ENCODE results near the gene SNX11.

Gene SNX11

DNA sequence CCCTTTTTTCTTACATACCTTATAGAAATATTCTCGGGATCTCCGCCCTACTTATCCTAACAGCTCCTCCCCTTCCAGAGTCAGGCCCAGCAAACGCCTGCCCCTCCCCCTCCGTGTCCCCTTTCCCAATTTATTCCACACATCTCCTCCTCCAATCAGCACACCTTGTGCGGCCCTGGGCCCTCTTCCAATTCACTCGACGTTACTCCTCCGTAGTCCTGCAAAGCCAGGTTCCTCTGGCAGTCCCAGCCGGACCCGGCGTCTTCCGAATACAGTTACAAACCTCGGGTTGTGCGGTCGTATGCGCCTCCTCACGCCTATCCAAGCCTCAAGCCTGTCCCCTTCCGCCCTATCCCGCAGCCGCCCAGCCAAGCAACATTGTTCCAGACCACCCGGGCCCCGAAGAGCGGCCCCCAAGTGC is 7.0 kb upstream of the SNX11 start:
- no peak for DNase-seq

DNA sequence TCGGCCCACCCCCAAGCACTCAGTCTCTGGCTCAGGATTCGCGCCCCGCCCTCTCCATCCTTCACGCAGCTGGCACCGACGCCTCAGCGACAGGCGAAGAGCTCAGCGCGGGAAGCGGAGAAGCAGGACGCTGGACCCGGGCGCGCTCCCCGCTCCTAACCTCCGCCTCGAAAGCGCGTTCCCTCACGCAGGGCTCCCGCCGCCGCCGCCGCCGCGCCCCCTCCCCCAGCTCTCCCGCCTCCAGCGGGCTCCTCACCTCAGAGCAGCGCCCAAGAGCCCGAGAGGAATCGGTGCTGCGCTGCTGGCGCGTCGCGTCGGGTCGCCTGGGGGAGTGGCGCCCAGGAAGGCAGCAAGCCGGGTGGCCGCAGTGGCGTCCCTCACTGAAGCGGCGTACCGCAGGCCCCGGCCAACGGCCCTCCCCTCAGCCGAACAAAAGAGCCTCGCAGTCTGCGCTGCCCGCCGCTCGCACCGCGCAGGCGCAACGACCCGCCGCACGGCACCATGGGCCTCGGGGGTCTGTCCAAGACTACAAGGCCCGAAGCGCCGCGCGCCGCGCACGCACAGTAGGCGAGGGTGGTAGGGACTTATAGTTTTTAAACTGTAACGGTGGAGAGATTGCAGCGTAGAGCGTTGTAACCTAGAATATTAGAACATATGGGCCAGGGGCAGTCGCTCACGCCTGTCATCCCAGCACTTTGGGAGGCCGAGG is 6.4 kb upstream of the SNX11 start, which contains the start of gene CBX1:
CBX1 (minus strand) TSS at position 467 of the 709 bp plus-strand sequence. CDS start 24,474 bp downstream, outside the sequence.
- DNase-seq = peak; percentile 90

DNA sequence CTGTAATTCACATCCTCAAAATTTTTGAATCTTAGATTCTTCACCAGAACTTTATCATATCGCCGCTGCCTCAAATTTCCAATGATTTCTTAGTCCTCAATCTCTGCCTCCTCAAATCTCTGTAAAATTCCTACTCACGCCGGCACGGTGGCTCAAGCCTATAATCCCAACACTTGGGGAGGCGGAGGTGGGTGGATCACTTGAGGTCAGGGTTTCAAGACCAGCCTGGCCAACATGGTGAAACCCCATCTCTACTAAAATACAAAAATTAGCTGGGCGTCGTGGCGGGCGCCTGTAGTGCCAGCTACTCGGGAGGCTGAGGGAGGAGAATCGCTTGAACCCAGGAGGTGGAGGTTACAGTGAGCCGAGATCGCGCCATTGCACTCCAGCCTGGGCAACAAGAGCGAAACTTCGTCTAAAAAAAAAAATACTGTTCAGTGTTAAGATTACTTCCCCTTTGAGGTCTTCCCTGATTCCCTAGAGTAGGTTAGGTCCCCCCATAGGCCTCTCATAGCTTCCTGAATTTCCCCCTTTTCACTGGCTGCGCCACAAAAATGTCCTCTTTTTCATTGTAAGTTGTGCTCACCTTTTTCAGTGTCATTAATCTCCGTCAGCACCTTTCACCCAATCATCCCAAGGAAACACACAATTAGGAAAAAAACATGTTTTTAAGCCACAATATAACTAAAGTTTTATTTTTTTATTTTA is 5.4 kb upstream of the SNX11 start:
- DNase-seq = peak; percentile 75

DNA sequence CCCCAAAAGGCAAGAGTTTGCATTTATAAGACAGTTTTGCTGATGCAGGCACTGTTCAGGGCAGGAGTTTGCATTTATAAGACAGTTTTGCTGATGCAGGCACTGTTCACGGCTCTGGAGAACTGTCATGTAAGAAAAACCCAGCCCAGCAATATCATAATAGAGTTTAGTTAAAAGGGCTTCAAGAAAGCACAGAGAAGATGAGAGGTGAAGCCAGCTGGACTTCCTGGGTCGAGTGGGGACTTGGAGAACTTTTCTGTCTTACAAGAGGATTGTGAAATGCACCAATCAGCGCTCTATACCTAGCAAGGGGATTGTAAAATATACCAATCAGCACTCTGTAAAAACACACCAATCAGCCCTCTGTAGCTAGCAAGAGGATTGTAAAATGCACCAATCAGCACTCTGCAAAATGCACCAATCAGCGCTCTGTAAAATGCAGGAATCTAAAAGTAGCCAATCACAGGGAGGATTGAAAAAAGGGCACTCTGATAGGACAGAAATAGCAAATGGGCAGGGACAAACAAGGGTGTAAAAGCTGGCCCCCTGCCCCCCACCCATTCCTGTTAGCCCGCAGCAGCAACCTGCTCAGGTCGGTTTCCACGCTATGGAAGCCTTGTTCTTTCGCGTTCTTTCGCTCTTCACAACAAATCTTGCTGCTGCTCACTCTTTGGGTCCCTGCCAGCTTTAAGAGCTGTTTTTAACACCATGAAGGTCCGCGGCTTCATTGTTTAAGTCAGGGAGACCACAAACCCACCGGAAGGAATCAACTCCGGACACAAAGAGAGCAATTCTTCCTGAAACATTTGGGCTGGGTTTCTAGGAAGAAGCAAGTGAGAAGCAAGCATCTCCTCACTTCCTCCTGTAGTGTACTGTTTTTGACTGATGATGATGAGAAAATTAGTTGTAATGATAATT is 4.5 kb upstream of the SNX11 start:
- DNase-seq = peak; percentile 86

DNA sequence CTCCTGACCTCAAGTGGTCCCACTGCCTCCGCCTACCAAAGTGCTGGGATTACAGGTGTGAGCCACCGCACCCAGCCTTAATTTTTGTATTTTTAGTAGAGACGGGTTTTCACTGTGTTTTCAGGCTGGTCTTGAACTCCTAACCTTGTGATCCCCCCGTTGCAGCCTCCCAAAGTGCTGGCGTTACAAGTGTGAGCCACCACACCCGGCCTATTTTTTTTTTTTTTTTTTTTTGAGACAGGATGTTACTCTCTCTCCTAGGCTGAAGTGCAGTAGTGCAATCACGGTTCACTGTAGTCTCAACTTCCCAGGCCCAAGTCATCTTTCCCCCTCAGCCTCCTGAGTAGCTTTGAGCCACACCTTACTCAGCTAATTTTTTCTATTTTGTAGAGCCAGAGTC is 3.1 kb upstream of the SNX11 start:
- DNase-seq = no peak

GRCh38 chr17:48106802-48107136 is 797 bp upstream of the SNX11 start:
- no peak for DNase-seq

GRCh38 chr17:48110761-48111160 is 3.2 kb downstream of the SNX11 start:
- DNase-seq = no peak

DNA sequence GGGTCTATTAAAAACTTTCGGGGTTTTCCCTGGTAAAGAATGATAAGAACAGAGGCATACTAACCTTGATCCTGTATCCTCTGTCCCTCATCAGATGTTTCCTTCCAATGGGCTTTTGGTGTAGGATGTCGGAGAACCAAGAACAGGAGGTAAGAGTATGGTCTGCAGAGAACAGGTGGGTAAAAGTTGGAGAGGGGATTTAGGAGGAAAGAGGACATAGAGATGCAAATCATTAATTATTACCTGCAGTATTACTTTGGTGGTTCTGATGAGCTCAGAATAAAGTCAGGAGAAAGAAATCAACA is 4.3 kb downstream of the SNX11 start:
- DNase-seq = no peak

DNA sequence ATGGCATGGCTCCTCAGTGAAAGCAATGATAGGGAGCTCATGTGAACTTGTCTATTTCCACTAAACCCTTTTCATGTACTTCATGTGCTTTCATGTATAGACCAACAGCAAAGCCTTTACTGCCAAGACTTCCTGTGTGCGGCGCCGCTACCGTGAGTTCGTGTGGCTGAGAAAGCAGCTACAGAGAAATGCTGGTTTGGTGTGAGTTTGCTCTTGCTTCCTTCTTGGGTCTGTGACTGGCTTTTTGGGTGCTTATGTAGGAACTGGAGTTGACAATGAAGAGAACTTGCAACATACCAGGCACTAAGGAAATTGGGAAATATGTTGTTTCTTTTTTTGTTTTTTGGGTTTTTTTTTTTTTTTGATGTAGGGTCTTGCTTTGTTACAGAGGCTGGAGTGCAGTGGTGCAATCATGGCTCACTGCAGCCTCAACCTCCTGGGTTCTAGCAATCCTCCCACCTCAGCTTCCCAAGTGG is 5.7 kb downstream of the SNX11 start:
- DNase-seq = peak; percentile 98

GRCh38 chr17:48121923-48122664 is 14.5 kb downstream of the SNX11 start:
- no peak for DNase-seq

DNA sequence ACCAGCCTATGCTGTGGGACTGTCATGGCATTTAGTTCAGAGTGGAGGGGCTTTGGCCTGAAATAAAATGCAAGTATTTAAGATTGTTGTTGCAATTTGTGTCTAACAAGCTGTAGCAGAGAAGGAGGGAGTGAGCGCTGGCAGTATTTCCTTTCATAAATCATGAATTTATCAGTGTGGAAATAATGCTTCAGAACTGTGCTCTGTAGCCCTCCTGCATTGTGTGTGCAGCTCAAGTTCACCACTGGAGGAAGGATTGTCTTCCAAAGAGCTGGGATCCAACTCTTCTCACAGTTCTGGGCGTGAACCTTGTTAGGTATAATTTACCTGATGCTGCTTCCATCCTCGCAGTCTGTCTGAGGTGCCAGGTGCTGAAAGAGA is 15.1 kb downstream of the SNX11 start:
- DNase-seq = no peak

DNA sequence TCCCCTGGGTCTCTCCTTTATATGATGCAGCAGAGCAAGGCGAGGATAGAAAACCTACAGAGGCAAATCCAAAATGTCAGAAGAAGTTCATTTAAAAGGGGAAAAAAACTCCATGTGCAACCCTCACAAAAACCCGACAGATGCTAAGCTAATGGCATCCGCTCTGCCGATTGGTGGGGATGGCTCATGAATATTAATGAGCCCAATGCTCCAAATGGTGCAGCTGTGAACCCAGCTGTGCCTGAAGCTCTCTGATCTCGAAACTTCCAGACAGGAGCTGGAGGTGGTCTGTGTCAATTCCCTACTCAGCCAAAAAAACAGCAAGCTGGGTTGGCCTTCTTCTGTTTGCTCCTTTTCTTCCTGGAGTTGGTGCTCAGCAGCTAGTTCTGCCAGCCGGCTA is 15.5 kb downstream of the SNX11 start:
- DNase-seq = no peak

DNA sequence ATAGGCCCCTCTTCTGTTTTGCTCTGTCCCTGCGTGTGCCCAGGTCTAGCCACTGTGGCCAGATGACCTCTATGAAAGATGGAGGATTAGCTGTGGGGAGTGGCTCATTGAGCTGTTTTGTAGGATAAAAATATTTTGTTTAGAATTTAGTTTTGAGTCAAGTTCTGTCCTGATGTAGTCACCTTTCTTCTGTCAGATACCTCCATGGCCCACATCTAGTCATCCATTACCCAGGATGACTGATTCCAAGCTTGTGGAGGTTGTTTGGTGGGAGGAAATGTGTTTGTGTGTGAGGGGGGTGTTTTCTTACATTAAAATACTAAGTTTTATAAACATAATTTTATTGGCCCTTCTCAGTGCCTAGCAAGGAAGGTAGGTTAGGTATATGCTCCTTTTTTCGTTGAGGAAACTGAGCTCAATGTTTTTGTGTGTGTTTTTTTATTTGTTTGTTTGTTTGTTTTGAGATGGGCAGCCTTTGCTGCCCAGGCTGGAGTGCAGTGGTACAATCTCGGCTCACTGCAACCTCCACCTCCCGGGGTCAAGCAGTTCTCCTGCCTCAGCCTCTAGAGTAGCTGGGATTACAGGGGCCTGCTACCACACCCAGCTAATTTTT is 16.3 kb downstream of the SNX11 start:
- DNase-seq = no peak

- DNase-seq = no peak
Measured at GRCh38 chr17:48125829-48126531, 18.4 kb downstream of the SNX11 start.

DNA sequence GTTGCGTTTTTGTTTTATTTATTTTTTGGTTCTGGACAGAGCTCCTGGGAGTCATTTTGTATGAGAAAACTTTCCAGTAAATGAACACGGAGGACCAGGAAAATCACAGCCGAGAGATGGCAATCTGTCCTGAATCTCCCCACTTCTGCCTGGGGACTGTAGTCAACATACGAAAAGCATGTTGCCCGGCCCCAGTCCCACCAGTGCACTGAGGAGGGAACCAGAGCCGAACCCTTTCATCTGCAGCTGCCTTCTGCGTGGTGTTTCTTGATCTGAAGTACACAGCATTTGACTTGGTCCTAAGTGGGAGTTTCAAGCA is 18.9 kb downstream of the SNX11 start:
- no peak for DNase-seq

GRCh38 chr17:48127371-48128051 is 19.9 kb downstream of the SNX11 start:
- no peak for DNase-seq

GRCh38 chr17:48128400-48128799 is 20.8 kb downstream of the SNX11 start:
- no peak for DNase-seq

DNA sequence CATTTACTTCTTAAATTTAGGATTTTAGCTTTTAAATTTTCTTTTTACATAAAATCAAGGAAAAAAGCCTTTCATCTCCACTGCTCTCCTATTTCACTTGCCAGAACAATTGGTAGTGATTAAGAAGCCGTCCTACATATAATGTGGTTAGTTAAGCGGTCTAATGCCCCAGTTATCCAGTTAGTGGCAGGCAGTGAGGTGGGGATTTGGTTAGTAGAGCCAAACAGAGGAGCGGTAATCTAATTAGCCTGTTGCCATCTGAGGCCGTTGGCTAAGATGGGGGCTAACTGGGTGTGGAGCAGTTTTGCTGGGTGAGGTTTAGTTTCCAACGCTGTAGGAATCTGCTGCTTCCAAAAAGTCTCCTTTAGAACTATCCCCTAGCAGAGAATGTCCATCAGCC is 22.4 kb downstream of the SNX11 start:
- DNase-seq = no peak

GRCh38 chr17:48131216-48131824 is 23.8 kb downstream of the SNX11 start:
- DNase-seq = peak; percentile 51

- no peak for DNase-seq
Measured at GRCh38 chr17:48132385-48132784, 24.8 kb downstream of the SNX11 start.

DNA sequence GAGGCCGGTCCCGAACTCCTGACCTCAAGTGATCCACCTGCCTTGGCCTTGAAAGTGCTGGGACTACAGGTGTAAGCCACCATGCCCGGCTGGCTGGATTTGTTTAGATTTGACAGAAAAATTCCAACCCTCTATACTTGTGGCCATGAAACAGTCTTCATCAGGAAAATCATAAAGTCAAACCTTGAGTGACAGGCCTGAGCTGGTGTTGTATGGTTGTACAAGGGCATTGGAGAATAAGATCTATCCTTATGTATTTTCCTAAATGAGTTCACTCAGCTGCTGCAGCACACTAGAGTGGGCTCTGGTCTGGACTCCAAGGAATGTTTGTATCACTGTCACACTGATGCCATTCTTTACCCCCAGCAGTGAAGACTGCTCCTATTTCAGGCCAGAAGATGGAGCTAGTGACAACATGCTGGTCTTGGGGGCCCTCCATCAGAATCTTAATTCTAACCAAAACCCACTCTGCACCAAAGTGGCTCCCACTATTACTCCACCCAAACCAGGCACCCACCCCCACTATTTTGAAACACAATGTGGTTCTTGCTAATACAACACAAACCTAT is 27.4 kb downstream of the SNX11 start:
- DNase-seq = no peak
